ENCODE results near the gene NANOS1.

DNA sequence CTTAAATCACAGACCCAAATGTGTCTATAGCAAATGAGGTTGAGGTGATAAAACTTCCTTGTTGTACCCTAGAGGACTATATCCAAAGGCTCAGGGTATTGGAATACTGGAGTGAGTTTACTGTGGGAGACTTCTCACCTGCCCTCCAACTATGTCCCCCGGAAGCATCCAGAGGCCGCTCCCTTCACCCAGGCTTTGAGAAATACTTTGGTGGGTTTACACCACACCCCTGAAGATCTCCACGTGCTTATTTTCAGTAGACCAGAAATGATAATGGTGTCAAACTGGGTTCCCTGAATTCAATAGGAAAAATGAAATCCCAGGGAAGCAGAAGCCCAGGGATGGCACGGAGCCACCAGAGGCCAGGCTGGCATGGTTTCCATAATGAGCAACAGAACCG, 31.3 kb upstream of the NANOS1 start:
- TF ChIP-seq, protein P1, sequence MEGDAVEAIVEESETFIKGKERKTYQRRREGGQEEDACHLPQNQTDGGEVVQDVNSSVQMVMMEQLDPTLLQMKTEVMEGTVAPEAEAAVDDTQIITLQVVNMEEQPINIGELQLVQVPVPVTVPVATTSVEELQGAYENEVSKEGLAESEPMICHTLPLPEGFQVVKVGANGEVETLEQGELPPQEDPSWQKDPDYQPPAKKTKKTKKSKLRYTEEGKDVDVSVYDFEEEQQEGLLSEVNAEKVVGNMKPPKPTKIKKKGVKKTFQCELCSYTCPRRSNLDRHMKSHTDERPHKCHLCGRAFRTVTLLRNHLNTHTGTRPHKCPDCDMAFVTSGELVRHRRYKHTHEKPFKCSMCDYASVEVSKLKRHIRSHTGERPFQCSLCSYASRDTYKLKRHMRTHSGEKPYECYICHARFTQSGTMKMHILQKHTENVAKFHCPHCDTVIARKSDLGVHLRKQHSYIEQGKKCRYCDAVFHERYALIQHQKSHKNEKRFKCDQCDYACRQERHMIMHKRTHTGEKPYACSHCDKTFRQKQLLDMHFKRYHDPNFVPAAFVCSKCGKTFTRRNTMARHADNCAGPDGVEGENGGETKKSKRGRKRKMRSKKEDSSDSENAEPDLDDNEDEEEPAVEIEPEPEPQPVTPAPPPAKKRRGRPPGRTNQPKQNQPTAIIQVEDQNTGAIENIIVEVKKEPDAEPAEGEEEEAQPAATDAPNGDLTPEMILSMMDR (IDR thresholded peaks at IDR 0.05), result no peak
- no peak for TF ChIP-seq EZH2phosphoT487 (IDR thresholded peaks at IDR 0.05)
